Right cardiac atrium (tissue), 5 donors: Measurements from ENCODE around the gene OLAH. TPM values are rescaled to one million over a fixed set of nuclear protein-coding genes. Genes with fewer than 3 reads are reported as not detected.

Experiments
- polyA plus RNA-seq: library from polyadenylated mRNA; stranded (reverse); fragments of 200-250 nt; gene quantifications from one replicate; pipeline ENCODE4 v1.2.3, GENCODE V29; 2013
- total RNA-seq, 4 donors: library from RNA; stranded (reverse); fragmentation: NEBNext Ultra II Directional; extraction: Animal tissue kit (Norgen Biotek cat#: 25700); gene quantifications; one replicate each; pipeline ENCODE4 v1.2.1, GENCODE V29; 2021
- donor health status: healthy with polysubstance abuse.
- donor health status: DM: no; HTN: yes; CAD: no.
- donor health status: DM: no; HTN: no; CAD: no.
- donor health status: DM: no; HTN: yes; CAD: no; lungs with severe emphysema.
- donor health status: DM: yes; HTN: yes; CAD: no.

The OLAH gene
- total and polyA plus RNA-seq, 5 donors: 0.16 to 0.51 TPM; not detected in 3

Other genes starting within 250 kb of the OLAH start
- 1 to 10 TPM; 1.9 to 6.7 (median 2.6) TPM for gene CDNF, start 205.9 kb upstream of the OLAH start, total RNA-seq
- 4.5 TPM for gene CDNF, start 205.9 kb upstream of the OLAH start, polyA plus RNA-seq
- 10 to 100 TPM in 1 of 4 donors, 1 to 10 TPM in 3; 7.4 to 10.0 (median 8.9) TPM for gene HSPA14, start 205.6 kb upstream of the OLAH start, total RNA-seq
- gene HSPA14, start 205.6 kb upstream of the OLAH start, polyA plus RNA-seq: 9.5 TPM
- gene MSANTD7, start 205.6 kb upstream of the OLAH start, total RNA-seq: 1 to 10 TPM; 4.6 to 6.1 (median 5.4) TPM
- 2.5 TPM for gene MSANTD7, start 205.6 kb upstream of the OLAH start, polyA plus RNA-seq
- gene SUV39H2, start 165.1 kb upstream of the OLAH start, total RNA-seq: 1 to 10 TPM; 4.4 to 7.3 (median 5.7) TPM
- 1.7 TPM for gene SUV39H2, start 165.1 kb upstream of the OLAH start, polyA plus RNA-seq
- 1 to 10 TPM; 3.8 to 4.6 (median 4.3) TPM for gene DCLRE1C, start 89.8 kb upstream of the OLAH start, total RNA-seq
- 2.2 TPM for gene DCLRE1C, start 89.8 kb upstream of the OLAH start, polyA plus RNA-seq
- not detected for gene MEIG1, start 84.6 kb upstream of the OLAH start, total RNA-seq
- gene MEIG1, start 84.6 kb upstream of the OLAH start, polyA plus RNA-seq: 0.34 TPM
- not detected for gene ACBD7, start 44.8 kb downstream of the OLAH start, total RNA-seq
- not detected for gene ACBD7, start 44.8 kb downstream of the OLAH start, polyA plus RNA-seq
- gene RPP38, start 53.4 kb downstream of the OLAH start, total RNA-seq: 10 to 100 TPM in 1 of 4 donors, 1 to 10 TPM in 3; 8.3 to 12.2 (median 9.8) TPM
- 12.7 TPM for gene RPP38, start 53.4 kb downstream of the OLAH start, polyA plus RNA-seq
- 10 to 100 TPM; 10.1 to 11.9 (median 11.1) TPM for gene NMT2, start 124.8 kb downstream of the OLAH start, total RNA-seq
- 7.0 TPM for gene NMT2, start 124.8 kb downstream of the OLAH start, polyA plus RNA-seq